Esophagus muscularis mucosa (tissue), 4 donors: ENCODE results near the gene PRR23B. TPM values are rescaled to one million over a fixed set of nuclear protein-coding genes. Genes with fewer than 3 reads are reported as not detected.

Source experiments
- DNase-seq: peaks from one replicate; pipeline ENCODE4 v3.0.0-alpha.2; 2017; ENCODE audit errors: extremely low spot score
- H3K27ac ChIP-seq, 4 donors: fragments of 200-600 bp; sonication (generic); replicated peaks in 1 of 4; 1 replicate in 3 of 4; 2 replicates in 1 of 4; pipeline ENCODE4 v1.5.1; 2016 to 2019; ENCODE audit warnings: mild to moderate bottlenecking in 1 of 4
- H3K27me3 ChIP-seq, 4 donors: fragments of 200-600 bp; sonication (generic); one replicate each; pipeline versions ENCODE4 v1.5.1 to v1.6.0; 2016 to 2019
- H3K36me3 ChIP-seq, 4 donors: fragments of 200-600 bp; sonication (generic); one replicate each; pipeline ENCODE4 v1.5.1; 2016 to 2019
- H3K4me1 ChIP-seq, 4 donors: fragments of 200-600 bp; sonication (generic); one replicate each; pipeline ENCODE4 v1.5.1; 2016 to 2019
- H3K4me3 ChIP-seq, 4 donors: fragments of 200-600 bp; sonication (generic); 1 replicate in 2 of 4; 2 replicates in 2 of 4; pipeline ENCODE4 v1.5.1; 2016 to 2019; ENCODE audit warnings: mild to moderate bottlenecking in 4 of 4, moderate library complexity in 1 of 4
- H3K9me3 ChIP-seq, 4 donors: fragments of 200-600 bp; sonication (generic); 1 replicate in 3 of 4; 2 replicates in 1 of 4; pipeline ENCODE4 v1.5.1; 2016 to 2019
- EP300 ChIP-seq: sonication (generic); formaldehyde crosslinking; IDR thresholded peaks from one replicate; pipeline ENCODE4 v1.6.1; 2017; ENCODE audit warnings: antibody characterized with exemption
- POLR2A ChIP-seq: fragments of 450-650 bp; IDR thresholded peaks from one replicate; pipeline ENCODE4 v1.6.1; 2017; ENCODE audit warnings: antibody characterized with exemption, moderate library complexity, mild to moderate bottlenecking, low read depth
- POLR2AphosphoS5 ChIP-seq, 2 donors: sonication (generic); formaldehyde crosslinking; IDR thresholded peaks; one replicate each; pipeline ENCODE4 v1.6.1; 2017; ENCODE audit warnings: antibody characterized with exemption in 2 of 2
- WGBS: methylation state at CpG from one replicate; pipeline ENCODE4 v1.1.5; 2018; 5-methylcytosine and 5-hydroxymethylcytosine counted together
- intact Hi-C: fragments of 100-400 bp; cut with DNase I; formaldehyde crosslinking; loops from one replicate; pipeline ENCODE4 v1.15.1; 2023
- total RNA-seq, 4 donors: library from RNA; depleted of rRNA; stranded (reverse); fragments of >200 nt; gene quantifications; one replicate each; pipeline versions ENCODE4 v1.1.0 to v1.2.1, GENCODE V29; 2016
- TF ChIP-seq, protein P1 (sequence below), 3 experiments: fragments of 200-600 bp in 2 of 3; fragments of 450-650 bp in 1 of 3; sonication (generic) in 2 of 3; IDR thresholded peaks; one replicate each; pipeline ENCODE4 v1.5.1; 2017 to 2019; ENCODE audit warnings: antibody characterized with exemption in 3 of 3, mild to moderate bottlenecking in 2 of 3, moderate library complexity in 1 of 3

PRR23B gene
- total RNA-seq, result not detected

DNA sequence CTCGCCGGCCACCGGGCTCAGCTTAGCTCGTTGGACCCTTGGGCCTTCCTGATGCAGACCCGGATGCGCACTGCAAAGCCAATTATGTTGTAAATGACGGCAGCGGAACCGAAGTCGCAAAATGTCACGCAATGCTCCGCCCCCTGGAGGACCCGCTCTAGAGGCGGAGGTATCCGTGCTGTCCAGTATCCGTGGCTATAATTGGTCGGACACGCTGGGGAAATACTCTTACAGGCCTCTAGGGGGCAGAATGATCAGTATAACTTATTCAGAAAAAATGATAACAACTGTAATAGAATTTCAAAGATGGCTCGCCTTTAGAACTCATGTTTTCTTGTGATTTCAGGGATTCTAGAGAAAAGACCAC is at the start of gene PRR23B:
Gene PRR23B, minus strand, starts transcription at position 59 of the 367 bp plus-strand sequence. CDS start 265 bp downstream, outside the sequence.
- 44% methylated on average over 14 of the region's 19 CpGs for WGBS
- H3K9me3 ChIP-seq, result peaks cover 0 to 17% (median 10%) of the 10 kb centered on the region in 4 donors
- no peak for DNase-seq
- H3K4me1 ChIP-seq, result no peaks in the 10 kb centered on the region
- no peak for TF ChIP-seq POLR2A
- TF ChIP-seq, protein P1, sequence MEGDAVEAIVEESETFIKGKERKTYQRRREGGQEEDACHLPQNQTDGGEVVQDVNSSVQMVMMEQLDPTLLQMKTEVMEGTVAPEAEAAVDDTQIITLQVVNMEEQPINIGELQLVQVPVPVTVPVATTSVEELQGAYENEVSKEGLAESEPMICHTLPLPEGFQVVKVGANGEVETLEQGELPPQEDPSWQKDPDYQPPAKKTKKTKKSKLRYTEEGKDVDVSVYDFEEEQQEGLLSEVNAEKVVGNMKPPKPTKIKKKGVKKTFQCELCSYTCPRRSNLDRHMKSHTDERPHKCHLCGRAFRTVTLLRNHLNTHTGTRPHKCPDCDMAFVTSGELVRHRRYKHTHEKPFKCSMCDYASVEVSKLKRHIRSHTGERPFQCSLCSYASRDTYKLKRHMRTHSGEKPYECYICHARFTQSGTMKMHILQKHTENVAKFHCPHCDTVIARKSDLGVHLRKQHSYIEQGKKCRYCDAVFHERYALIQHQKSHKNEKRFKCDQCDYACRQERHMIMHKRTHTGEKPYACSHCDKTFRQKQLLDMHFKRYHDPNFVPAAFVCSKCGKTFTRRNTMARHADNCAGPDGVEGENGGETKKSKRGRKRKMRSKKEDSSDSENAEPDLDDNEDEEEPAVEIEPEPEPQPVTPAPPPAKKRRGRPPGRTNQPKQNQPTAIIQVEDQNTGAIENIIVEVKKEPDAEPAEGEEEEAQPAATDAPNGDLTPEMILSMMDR (IDR thresholded peaks at IDR 0.05), result no peak
- no peak for TF ChIP-seq EP300
- H3K27ac ChIP-seq, result no peak within 1 kb of the TSS
- H3K36me3 ChIP-seq, result no peaks in the 10 kb centered on the region
- H3K4me3 ChIP-seq, result no peak within 1 kb of the TSS
- H3K27me3 ChIP-seq, result peaks cover 0 to 18% (median 0%) of the 10 kb centered on the region in 4 donors
- intact Hi-C loops, result no loop called here

DNA sequence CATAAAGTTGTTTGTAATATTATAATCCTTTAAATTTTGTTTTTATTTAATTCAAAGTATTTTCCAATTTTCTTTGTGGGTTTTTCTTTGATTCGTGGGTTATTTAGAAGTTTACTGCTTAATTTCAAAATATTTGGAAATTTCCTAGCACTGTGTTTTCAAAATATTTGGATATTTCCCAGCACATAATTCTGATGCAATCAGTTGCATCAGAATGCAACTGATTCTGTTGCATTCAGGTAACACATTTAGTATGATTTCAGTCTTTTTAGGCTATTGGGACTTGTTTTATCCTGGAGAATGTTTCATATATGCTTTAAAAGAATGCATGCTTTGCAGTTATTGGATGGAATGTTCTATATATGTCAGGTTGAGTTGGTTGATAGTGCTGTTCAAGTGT is 42.2 kb upstream of the PRR23B start:
- Histone ChIP-seq H3K27ac (no peak overlapping the region), H3K4me1 (no peaks in the 10 kb centered on the region), H3K27me3 (no peaks in the 10 kb centered on the region), H3K4me3 (no peak overlapping the region), H3K36me3 (no peaks in the 10 kb centered on the region), H3K9me3 (no peaks in the 10 kb centered on the region)
- no peak for DNase-seq
- TF ChIP-seq POLR2A (no peak), EP300 (no peak), POLR2AphosphoS5 (IDR thresholded peaks at IDR 0.05) (no peak)
- TF ChIP-seq, protein P1 (IDR thresholded peaks at IDR 0.05), result no peak
- 29% methylated on average over 1 of the region's 1 CpG for WGBS
- intact Hi-C loops, result no loop called here

DNA sequence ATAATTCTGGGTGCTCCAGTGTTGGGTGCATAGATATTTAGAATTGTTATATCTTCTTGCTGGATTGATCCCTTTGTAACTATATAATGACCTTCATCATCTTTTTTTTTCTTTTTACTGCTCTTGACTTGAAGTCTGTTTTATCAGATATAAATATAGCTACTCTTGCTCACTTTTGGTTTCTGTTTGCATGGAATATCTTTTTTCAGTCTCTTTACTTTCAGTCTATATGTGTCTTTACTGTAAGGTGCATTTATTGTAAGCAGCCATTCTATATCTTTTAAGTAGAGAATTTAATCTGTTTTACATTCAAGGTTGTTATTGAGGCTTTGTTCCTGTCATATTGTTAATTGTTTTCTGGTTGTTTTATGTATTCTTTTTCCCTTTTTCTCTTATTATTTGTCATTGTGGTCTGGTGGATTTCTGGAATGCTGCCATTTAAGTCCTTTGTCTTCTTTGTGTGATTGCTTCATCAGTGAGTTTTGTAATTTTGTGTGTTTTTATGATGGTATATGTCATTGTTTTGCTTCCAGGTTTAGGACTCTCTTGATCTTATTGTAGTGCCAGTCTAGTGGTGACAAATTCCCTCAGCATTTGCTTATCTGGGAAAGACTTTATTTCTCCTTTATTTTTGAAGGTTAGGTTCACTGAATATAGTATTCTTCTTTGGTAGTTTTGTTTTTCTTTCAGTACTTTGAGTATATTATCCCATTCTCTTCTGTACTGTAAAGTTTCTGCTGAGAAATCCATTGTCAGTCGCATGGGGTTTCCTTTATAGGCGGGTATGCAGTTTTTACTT is 32.3 kb upstream of the PRR23B start:
- H3K4me3 ChIP-seq, result no peak overlapping the region
- 80% methylated on average over 2 of the region's 2 CpGs for WGBS
- H3K9me3 ChIP-seq, result peaks cover 0 to 43% (median 24%) of the 10 kb centered on the region in 4 donors
- H3K36me3 ChIP-seq, result no peaks in the 10 kb centered on the region
- TF ChIP-seq EP300 (no peak), POLR2AphosphoS5 (IDR thresholded peaks at IDR 0.05) (no peak), POLR2A (no peak)
- TF ChIP-seq, protein P1 (IDR thresholded peaks at IDR 0.05), result no peak
- intact Hi-C loops, result no loop called here
- no peaks in the 10 kb centered on the region for H3K4me1 ChIP-seq
- DNase-seq, result no peak
- H3K27ac ChIP-seq, result no peak overlapping the region
- no peaks in the 10 kb centered on the region for H3K27me3 ChIP-seq

DNA sequence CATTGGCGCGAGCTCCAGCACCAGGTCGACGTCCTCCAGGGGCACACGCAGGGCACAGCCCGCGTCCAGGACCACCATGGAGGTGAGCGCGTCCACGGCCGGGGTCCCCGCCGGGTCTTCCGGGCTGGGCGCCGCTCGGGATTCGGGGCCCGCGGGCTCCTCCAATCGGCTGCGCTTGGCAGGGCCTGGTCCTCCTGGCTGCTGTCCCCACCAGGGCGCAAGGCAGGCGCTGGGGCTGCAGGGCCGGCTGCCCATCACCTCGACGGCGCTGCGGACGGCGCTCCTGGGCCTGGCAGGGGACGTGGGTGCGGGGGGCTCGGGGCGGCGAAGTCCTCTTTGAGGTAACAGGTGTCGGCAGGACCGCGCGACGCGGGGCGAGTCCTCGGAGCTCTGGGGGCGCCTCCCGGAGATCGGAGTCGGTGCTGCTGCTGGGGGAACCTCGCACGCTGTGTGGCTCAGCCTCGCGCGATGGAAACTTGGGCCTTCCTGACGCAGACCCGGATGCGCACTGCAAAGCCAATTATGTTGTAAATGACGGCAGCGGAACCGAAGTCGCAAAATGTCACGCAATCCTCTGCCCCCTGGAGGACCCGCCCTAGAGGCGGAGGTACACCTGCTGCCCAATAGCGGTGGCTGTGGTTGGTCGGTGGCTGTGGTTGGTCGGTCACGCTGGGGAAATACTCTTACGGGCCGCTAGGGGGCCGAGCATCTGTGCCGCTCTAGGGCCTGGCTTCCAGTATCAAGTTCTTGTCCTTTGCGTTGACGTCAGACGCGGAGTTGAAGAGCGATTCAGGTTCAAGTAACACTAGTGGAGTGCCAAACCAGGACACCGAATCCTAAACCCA is 23.9 kb upstream of the PRR23B start, which contains the start of gene PRR23C:
Gene PRR23C, minus strand, starts transcription at position 527 of the 845 bp plus-strand sequence. Its CDS starts 272 bp downstream, at position 255.
- TF ChIP-seq POLR2AphosphoS5 (IDR thresholded peaks at IDR 0.05) (no peak), EP300 (no peak)
- no peak for DNase-seq
- Histone ChIP-seq H3K27me3 (no peaks in the 10 kb centered on the region), H3K4me1 (no peaks in the 10 kb centered on the region), H3K4me3 (no peak within 1 kb of the TSS), H3K9me3 (peaks cover 0 to 38% (median 9%) of the 10 kb centered on the region in 4 donors), H3K27ac (no peak within 1 kb of the TSS), H3K36me3 (no peaks in the 10 kb centered on the region)
- WGBS, result 67% methylated on average over 28 of the region's 77 CpGs
- intact Hi-C loops, result no loop called here
